Stimulated activated CD8-positive, alpha-beta memory T cell treated with anti-CD3 and anti-CD28 coated beads, Interleukin-4, amount 100 ng/mL, for 48 hours (primary cell): ENCODE measurements around the gene OR7C1.
"Not testable (repeated sequence)": the region's sequence is repeated elsewhere in the genome, so short reads cannot be mapped to it uniquely, and the experiment has no call there.

ENCODE experiments used
- DNase-seq: peaks from one replicate; pipeline ENCODE4 v3.0.0-alpha.2; 2020

OR7C1 gene

GRCh38 chr19:14835011-14835410 lies at the start of gene OR7C1, which contains the start of gene OR7A5:
TSS of gene OR7C1 (minus strand) at chr19:14835185. CDS start at chr19:14800136, 35,049 bp downstream.
TSS of gene OR7A5 (minus strand) at chr19:14835185. CDS start at chr19:14828241, 6,944 bp downstream.
- DNase-seq: no peak

DNA sequence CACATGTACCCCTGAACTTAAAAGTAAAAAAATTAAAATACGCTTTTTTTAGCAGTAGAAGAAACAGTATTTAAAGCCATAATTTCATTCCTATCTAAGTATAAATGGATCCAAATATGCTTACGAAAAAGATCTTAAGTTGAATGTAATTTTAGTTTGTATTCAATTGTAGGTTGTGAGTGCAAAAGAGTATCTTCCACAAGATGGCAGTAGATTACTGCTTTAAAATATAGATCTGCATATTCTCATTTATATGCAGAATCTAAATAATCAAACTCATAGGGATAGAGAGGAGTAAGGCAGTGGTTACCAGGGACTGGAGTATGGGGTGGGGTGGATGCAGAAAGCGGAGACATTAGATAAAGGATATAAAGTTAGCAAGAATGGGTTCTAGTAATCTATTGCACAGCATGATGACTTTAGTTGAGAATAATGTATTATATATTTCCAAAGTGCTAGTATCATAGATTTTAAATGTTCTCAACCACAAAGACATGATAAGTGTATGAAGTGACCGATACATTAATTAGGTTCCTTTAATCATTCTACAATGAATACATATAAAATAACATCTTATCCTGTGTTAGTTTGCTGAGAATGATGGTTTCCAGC lies 36.7 kb upstream of the OR7C1 start:
- no peak for DNase-seq

DNA sequence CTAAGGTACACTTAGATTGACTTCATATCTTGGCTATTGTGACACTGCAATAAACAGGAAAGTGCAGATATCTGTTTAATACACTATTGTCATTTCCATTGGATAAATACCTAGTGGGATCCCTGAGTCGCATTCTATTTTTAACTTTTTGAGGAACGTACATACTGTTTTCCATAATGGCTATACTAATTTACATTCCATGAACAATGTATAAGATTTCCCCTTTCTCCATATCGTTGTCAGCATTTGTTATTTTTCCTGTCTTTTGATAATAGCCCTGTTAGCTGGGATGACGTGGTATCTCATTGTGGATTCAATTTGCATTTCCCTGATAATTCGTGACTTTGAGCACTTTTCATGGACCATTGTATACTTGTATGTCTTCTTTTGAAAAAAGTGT lies 33.5 kb upstream of the OR7C1 start:
- DNase-seq: no peak

GRCh38 chr19:14848822-14849221 lies 13.8 kb upstream of the OR7C1 start, which contains the start of gene OR7A10:
TSS of gene OR7A10 (minus strand) at chr19:14848922. CDS start at chr19:14841877, 7,045 bp downstream.
- no peak for DNase-seq

GRCh38 chr19:14843578-14843977 lies 8.6 kb upstream of the OR7C1 start:
- DNase-seq: no peak

DNA sequence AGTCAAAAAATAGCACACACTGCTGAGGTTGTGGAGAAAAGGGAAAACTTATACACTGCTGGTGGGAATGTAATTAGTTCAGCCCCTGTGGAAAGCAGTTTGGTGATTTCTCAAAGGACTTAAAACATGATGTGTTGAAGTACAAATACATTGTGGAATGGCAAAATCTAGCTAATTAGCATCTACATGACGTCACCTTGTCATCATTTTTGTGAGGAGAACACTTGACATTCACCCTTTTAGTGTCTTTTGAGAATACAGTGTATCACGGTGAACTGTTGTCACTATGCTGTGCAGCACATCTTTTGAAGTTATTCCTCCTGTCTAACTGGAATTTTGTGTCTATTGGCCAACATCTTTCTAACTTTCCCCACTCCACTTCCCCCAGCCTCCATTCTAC lies 8.2 kb upstream of the OR7C1 start:
- no peak for DNase-seq

DNA sequence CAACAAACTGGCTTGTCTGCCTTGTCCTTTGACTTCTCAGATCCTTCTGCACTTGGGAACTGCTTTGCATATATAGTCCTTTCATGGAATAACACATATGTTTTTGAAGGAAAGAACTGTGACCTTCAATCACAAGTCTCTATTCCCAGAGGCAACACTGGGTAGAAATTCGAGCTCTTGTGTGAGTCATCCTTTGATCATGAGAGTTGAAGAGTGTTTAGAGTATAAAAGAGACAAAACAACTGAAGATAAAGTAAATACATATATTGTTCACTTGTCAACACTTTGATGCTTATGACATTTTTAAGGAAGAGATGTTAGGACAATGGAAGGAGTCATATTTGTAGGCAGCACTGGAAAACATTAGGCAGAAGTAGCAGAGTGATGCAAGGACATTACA lies 5.2 kb upstream of the OR7C1 start:
- DNase-seq: no peak

DNA sequence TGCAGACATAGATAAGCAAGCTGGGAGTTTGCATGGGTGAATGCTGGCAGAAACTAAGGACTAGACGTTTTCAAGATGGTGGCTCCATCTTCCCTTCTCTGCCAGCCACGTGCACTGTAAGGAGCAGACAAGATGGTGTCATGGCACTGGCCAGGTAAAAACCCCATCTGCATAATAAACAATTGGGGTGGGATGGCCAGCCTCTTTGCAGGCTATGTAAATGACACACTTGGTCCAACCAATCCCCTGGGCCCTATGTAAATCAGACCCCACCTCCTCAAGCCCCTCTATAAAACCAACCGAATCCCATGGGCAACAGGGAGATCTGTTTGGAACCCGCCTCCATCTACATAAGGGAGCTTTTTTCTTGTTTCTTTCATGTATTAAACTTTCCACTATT lies 2.4 kb upstream of the OR7C1 start:
- no peak for DNase-seq

GRCh38 chr19:14830702-14831101 lies 4.3 kb downstream of the OR7C1 start:
- DNase-seq: no peak

DNA sequence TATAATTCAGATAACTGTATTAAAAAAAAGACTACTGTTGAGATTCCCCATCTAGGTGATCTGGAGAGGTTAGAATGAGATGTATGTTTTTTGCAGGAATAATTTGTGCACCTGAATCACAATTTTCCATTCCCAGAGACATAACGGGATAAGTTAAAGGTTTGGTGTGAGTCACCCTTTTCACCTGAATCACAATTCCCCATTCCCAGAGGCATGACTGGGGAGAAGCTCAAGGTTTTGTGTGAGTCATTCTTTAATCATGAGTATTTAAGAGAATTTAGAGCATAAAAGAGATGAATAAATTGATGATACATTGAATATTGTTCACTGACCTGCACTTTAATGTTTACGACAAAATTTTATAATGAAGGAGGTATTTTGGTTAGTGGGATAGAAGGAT lies 9.0 kb downstream of the OR7C1 start:
- DNase-seq: no peak

DNA sequence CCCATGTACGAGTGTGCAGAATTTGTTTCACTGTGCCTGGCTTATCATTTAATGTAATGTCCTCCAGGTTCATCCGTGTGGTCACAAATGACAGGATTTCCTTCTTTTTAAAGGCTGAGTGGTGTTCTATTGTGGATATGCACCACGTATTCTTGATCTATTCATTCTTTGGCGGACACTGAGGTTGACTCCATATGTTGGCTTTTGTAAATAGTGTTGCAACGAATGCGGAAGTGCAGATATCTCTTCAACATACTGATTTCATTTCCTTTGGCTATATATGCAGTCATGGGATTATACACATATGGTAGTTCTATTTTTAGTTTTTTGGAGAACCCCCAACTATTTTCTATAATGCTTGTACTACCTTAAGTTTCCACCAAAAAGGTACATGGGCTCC lies 13.0 kb downstream of the OR7C1 start:
- DNase-seq: no peak

- DNase-seq: no peak
These were observed 16.4 kb downstream of the OR7C1 start for GRCh38 chr19:14818588-14818987.

DNA sequence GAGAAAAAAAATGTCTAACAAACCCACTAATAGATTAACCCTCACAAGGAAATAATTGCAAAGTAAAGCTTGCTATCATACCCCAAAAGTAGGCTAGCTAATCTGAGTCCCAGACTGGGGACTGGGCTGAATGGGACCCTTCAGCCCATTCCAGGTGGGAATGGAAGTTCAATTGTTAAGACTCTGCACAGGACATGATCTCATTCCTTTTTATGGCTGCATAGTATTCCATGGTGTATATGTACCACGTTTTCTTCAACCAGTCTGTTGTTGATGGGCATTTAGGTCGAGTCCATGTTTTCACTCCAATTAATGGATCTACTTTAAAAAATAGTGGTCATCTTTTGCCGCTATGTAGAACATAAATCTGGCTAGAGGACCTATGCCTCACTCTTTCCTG lies 17.9 kb downstream of the OR7C1 start:
- DNase-seq: no peak

DNA sequence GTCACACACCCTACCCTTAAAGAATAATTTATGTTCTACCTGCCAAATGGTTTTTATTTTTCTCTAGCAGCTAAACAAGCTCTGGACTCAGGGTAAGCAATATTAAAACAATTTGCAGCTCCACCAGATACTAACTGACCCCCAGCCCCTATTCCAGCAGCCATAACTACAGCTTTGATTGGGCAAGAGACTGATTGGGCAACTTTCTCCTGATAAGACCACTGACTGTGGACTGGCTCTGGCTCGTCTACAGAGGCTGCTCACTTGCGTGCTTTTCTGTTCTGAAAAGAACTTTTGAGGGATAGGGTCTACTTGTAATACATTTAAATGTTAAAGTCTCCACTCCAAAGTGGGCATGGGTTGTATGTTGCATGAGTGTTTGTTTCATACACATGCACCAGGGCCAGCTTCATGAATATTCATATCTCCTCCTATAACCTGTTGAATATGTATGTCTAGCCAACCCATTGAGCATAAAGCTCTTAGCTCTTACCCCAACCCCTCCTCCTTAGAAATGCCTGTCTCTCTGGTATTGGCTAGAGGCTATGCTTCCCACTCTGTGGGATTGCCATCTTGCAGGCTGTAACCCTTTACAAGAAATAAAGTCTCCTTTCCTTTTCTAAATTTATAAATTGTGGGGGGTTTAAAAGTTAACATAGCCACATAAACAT lies 19.9 kb downstream of the OR7C1 start:
- DNase-seq: no peak

DNA sequence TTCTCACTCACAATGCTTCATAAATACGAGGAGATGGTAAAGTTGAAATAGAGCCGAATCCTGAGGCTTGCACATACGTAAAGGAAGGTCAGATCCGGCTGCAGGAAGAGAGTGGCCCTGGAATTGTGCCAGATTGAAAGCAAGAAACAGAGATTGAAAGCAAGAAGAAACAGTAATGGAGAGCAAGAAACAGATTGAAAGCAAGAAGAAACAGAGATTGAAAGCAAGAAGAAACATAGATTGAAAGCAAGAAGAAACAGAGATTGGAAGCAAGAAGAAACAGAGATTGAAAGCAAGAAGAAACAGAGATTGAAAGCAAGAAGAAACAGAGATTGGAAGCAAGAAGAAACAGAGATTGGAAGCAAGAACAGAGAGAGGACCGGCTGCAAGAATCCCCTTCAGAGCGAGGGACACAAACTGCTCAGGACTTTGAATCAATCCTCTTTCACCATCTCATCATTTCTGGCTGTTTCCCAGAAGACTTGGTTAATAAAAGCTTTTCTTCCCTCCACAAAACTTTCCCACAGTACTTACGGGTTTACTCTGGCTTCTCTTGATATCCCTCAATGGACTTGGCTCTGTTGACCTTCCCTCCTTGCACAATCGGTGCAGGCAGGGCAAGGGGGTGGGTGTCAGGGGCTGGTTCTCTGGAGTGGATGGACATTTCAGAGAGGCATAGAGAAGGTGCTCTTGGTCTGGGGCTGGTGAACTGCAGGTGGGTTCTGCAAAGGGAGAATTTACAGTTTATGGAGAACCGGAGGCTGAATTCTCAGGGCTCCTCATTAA lies 25.5 kb downstream of the OR7C1 start:
- no peak for DNase-seq

GRCh38 chr19:14804765-14805164 lies 30.2 kb downstream of the OR7C1 start:
- DNase-seq: no peak

DNA sequence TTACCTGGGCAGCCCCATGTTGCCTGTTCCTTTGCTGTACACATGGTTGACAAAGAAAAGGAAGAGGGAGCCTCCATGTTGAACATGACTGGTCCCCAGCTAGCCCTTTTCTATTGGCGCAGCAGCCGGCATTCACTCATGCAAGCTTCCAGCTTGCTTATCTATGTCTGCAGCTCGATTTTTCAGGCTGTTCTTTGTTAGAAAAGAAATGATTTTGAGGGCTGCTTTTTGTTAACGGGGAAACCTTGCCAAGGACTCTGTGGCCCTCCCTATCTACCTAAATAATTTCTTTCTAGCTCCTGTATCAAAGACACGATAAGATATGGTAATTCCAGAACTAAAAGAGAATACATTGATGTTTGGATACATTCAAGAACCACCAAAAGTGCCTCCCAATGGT lies 36.2 kb downstream of the OR7C1 start:
- no peak for DNase-seq

DNA sequence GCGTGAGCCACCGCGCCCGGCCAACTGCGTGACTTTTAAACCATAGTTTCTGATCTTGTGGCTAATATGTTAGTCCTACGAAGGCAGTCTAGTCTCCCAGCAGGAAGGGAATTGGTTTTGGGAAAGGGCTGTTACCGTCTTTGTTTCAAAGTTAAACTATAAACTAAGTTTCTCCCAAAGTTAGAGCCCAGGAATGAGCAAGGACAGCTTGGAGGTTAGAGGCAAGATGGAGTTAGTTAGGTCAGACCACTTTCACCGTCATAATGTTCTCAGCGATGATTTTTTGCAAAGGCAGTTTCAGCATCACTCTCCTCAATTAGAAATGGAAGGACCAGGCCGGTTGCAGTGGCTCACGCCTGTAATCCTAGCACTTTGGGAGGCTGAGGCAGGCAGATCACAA lies 39.0 kb downstream of the OR7C1 start:
- no peak for DNase-seq

GRCh38 chr19:14795078-14795721 lies 39.8 kb downstream of the OR7C1 start:
- no peak for DNase-seq

GRCh38 chr19:14792250-14792649 lies 42.7 kb downstream of the OR7C1 start:
- DNase-seq: not testable (repeated sequence)

GRCh38 chr19:14786421-14786851 lies 48.5 kb downstream of the OR7C1 start:
- DNase-seq: peak; percentile 62

DNA sequence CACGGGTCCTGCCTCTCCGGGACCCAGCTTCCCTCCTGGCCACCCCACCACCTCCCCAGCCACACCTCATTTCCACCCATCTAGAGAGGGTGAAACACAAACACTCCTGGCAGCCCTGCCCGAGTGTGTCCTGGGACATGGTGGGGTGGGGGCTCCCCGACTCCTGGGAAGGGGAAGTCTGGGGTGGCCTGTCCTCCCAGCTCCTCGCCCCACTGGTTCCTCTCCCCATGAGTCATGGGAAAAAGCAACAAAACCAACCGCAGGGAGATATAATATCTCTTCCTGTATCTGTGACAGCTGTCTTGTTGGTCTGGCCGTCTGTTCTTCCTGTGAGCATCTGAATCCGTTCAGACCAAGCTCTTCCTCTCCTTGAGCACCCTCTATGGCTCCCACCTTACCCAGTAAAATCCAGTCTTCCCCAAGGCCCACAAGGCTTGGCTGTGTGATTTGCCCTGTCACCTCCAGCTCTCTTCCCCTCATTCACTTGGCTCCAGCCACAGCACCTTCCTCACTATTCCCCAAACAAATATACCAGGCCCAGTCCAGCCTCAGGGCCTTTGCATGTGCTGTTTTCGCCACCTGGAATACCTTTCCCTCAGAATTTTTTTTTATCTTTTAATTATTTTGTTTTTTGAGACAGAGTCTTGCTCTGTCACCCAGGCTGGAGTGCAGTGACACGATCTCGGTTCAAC lies 49.7 kb downstream of the OR7C1 start:
- DNase-seq: peak; percentile 39

DNA sequence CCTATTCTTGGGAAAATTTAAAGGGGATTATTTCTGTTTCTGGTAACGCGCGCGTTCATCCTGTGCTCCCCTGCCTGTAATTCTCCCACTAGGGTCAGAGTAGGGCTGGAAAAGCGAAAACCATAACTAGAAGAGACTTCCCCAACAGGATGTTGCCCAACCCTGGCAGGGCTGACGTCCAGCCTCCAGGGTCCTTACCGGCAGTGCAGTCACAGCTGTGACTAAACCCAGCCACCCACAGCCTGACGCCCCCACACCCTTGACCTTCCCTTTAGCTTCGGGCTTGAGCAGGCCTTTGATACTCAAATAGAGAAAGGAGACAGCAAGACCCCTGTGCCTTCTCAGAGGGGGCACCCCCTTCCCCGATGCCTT lies 50.3 kb downstream of the OR7C1 start:
- DNase-seq: peak; percentile 67
